K562 (cell line): ENCODE results near the gene GLTP. TPM values are rescaled to one million over a fixed set of nuclear protein-coding genes. Genes with fewer than 3 reads are reported as not detected.

ENCODE experiments used
- ATAC-seq: fragments of 200-7000 bp; cut with Tn5 transposase; 3 replicates; pipeline ENCODE4 v1.9.1; 2020; ENCODE audit warnings: moderate library complexity
- BruUV-seq: library from RNA; stranded (reverse); fragments of 400-500 nt; replicated peaks from 2 replicates; lab custom pipeline; 2021; lab: Mats Ljungman, UMichigan
- CTCF ChIA-PET: fragments of 300-600 bp; formaldehyde crosslinking; extraction: SDS; loops from one replicate; lab custom pipeline; 2021; ENCODE audit warnings: low intra/inter-chr PET ratio; lab: Yijun Ruan, JAX
- POLR2A ChIA-PET: fragments of 300-600, 350-650 bp; sonication (Branson Sonifier 250); formaldehyde crosslinking; extraction: SDS; loops from one replicate; lab custom pipeline; 2021; ENCODE audit warnings: antibody characterized with exemption, inconsistent platforms; lab: Yijun Ruan, JAX
- DNase-seq, 4 experiments: peaks; one replicate each; pipeline versions ENCODE4 v3.0.0 to v3.0.0-alpha.2; 2011 to 2018; ENCODE audit warnings: low spot score in 3 of 4, mixed read lengths in 3 of 4; ENCODE audit errors: extremely low read depth in 1 of 4
- FAIRE-seq: peaks from 2 replicates; lab custom pipeline; 2011; peaks lifted over from hg19 to GRCh38; lab: Jason Lieb, UNC
- H2AFZ ChIP-seq: 2 replicates; pipeline ENCODE4 v1.6.0; 2011; ENCODE audit warnings: low read depth, low read length, control low read depth, inconsistent platforms
- H3K27ac ChIP-seq: fragments of 200-600 bp; 3 replicates; pipeline ENCODE4 v1.8.0; 2011; ENCODE audit warnings: low read depth, mild to moderate bottlenecking, control low read depth, inconsistent platforms, low read length, moderate library complexity, mixed read lengths; ENCODE audit errors: extremely low read depth
- H3K27me3 ChIP-seq, 2 experiments: fragments of 300-600 bp in 1 of 2; 2 replicates in 1 of 2; 3 replicates in 1 of 2; pipeline versions ENCODE4 v1.6.0 to v1.8.0; 2011; ENCODE audit warnings: inconsistent platforms in 2 of 2, low read length in 2 of 2, mild to moderate bottlenecking in 1 of 2, mixed read lengths in 1 of 2, moderate library complexity in 1 of 2; ENCODE audit not compliant: control insufficient read depth in 2 of 2, insufficient read depth in 2 of 2
- H3K36me3 ChIP-seq: fragments of 300-600 bp; 3 replicates; pipeline ENCODE4 v1.8.0; 2011; ENCODE audit warnings: mild to moderate bottlenecking, low read length, inconsistent platforms; ENCODE audit not compliant: control insufficient read depth, insufficient read depth
- H3K4me1 ChIP-seq, 2 experiments: fragments of 200-600 bp in 1 of 2; replicated peaks in 1 of 2; 2 replicates in 1 of 2; 3 replicates in 1 of 2; pipeline versions ENCODE4 v1.5.1 to v1.8.0; 2011; ENCODE audit warnings: inconsistent platforms in 2 of 2, low read length in 2 of 2, mild to moderate bottlenecking in 1 of 2, mixed read lengths in 1 of 2, moderate library complexity in 1 of 2; ENCODE audit not compliant: control insufficient read depth in 2 of 2, insufficient read depth in 2 of 2
- H3K4me2 ChIP-seq: 2 replicates; pipeline ENCODE4 v1.6.1; 2011; ENCODE audit warnings: low read length, control low read depth, inconsistent platforms, mixed read lengths; ENCODE audit not compliant: insufficient read depth
- H3K4me3 ChIP-seq: fragments of 200-600 bp; sonication (generic), shearing (Covaris generic); 2 replicates; pipeline ENCODE4 v1.5.1; 2016; ENCODE audit warnings: control low read depth, inconsistent platforms
- H3K79me2 ChIP-seq: fragments of 200-600 bp; 3 replicates; pipeline ENCODE4 v1.8.0; 2011; ENCODE audit warnings: low read length, inconsistent platforms; ENCODE audit not compliant: control insufficient read depth, insufficient read depth
- H3K9ac ChIP-seq, 2 experiments: 2 replicates each; pipeline versions ENCODE4 v1.6.0 to v1.6.1; 2011; ENCODE audit warnings: low read depth in 2 of 2, low read length in 2 of 2, control low read depth in 1 of 2, inconsistent platforms in 1 of 2, mild to moderate bottlenecking in 1 of 2, mixed read lengths in 1 of 2; ENCODE audit not compliant: insufficient read depth in 1 of 2
- H3K9me1 ChIP-seq: one replicate; pipeline ENCODE4 v1.6.0; 2011; ENCODE audit warnings: inconsistent platforms, mild to moderate bottlenecking, low read length, moderate library complexity; ENCODE audit not compliant: control insufficient read depth, insufficient read depth
- H3K9me3 ChIP-seq: replicated peaks from 2 replicates; pipeline ENCODE4 v1.5.1; 2011; ENCODE audit warnings: low read depth, low read length, inconsistent platforms; ENCODE audit not compliant: control insufficient read depth, insufficient read depth
- H4K20me1 ChIP-seq: replicated peaks from 2 replicates; pipeline ENCODE4 v1.6.1; 2011; ENCODE audit warnings: low read length, inconsistent platforms, mixed read lengths; ENCODE audit not compliant: control insufficient read depth, insufficient read depth
- FOSL1 ChIP-seq: fragments of 200-800 bp; sonication (Bioruptor generic); conservative IDR thresholded peaks from 2 replicates; pipeline ENCODE4 v1.6.1; 2016; ENCODE audit warnings: missing genetic modification characterization, missing compliant biosample characterization
- HNRNPL ChIP-seq: fragments of 200-400 bp; formaldehyde crosslinking; IDR thresholded peaks from 2 replicates; pipeline ENCODE4 v1.6.1; 2017; ENCODE audit warnings: low read depth, mild to moderate bottlenecking, low read length
- KDM1A ChIP-seq, 2 experiments: fragments of 450-650 bp; IDR thresholded peaks; 2 replicates each; pipeline ENCODE4 v1.6.1; 2016; ENCODE audit warnings: mild to moderate bottlenecking in 2 of 2
- NFATC3 ChIP-seq: fragments of 450-650 bp; IDR thresholded peaks from 2 replicates; pipeline ENCODE4 v1.6.1; 2017; ENCODE audit warnings: mild to moderate bottlenecking
- RFX5 ChIP-seq: IDR thresholded peaks from 2 replicates; pipeline ENCODE4 v1.6.1; 2011; ENCODE audit warnings: low read depth, mild to moderate bottlenecking, improper control_type of control experiment, low read length
- WGBS: fragments of 100-300 bp; shearing (Covaris generic); methylation state at CpG from one replicate; pipeline ENCODE4 v1.1.6; 2016; ENCODE audit warnings: low coverage, mixed read lengths; ENCODE audit not compliant: insufficient coverage; ENCODE audit errors: missing lambda C conversion rate; 5-methylcytosine and 5-hydroxymethylcytosine counted together
- in situ Hi-C: fragments of 300-500 bp; cut with MboI; formaldehyde crosslinking; loops from 4 replicates; pipeline ENCODE4 v1.15.0; 2018; ENCODE audit warnings: inconsistent platforms, mixed read lengths
- intact Hi-C: fragments of 100-400 bp; cut with micrococcal nuclease; formaldehyde crosslinking; loops from 2 replicates; pipeline ENCODE4 v1.14.2; 2022
- polyA plus RNA-seq, 8 experiments: library from polyadenylated mRNA; depleted of rRNA in 4 of 8; stranded (reverse) in 5 of 8; unstranded in 3 of 8; fragments of >200 nt; fragmentation: Nextera tagmentation in 2 of 8; fragmentation: Illumina TruSeq in 1 of 8; extraction: Ambion mirVana in 2 of 8; extraction: Trizol in 1 of 8; gene quantifications; 2 replicates each; pipeline versions ENCODE4 v1.2.1 to v1.2.3, GENCODE V29; 2011 to 2014; ENCODE audit warnings: inconsistent platforms in 1 of 8, missing spikeins in 1 of 8
- total RNA-seq, 7 experiments: library from RNA; depleted of rRNA in 6 of 7; stranded (reverse); fragments of >200 nt in 6 of 7; fragmentation: Illumina TruSeq in 2 of 7; extraction: Trizol in 2 of 7; gene quantifications; 2 replicates each; pipeline versions ENCODE4 v1.2.1 to v1.2.3, GENCODE V29; 2011 to 2021; ENCODE audit warnings: low replicate concordance in 1 of 7
- TF ChIP-seq, protein P1 (sequence below): sonication (generic); formaldehyde crosslinking; IDR thresholded peaks from 2 replicates; pipeline ENCODE4 v1.8.1; 2023; ENCODE audit warnings: mild to moderate bottlenecking, missing genetic modification reagents

Gene GLTP
- total and polyA plus RNA-seq, 9 of the 15 experiments (the other 6 are each of a cell fraction or from before 2014, with no cell fraction given), result 4.4 to 8.3 (median 6.1) TPM

GRCh38 chr12:109923038-109923437, 42.7 kb upstream of the GLTP start:
- 31% methylated on average over 4 of the region's 5 CpGs for WGBS
- POLR2A ChIA-PET, result no interaction called here
- Histone ChIP-seq H3K4me3 (no peak overlapping the region), H2AFZ (no peak overlapping the region), H3K4me2 (no peak overlapping the region), H3K9me3 (no peaks in the 10 kb centered on the region), H3K4me1 (peaks cover 0 to 18% of the 10 kb centered on the region in 2 experiments; a peak in 3 of 5 replicates), H3K27me3 (no peaks in the 10 kb centered on the region), H4K20me1 (no peaks in the 10 kb centered on the region), H3K79me2 (no peaks in the 10 kb centered on the region), H3K27ac (no peak overlapping the region), H3K36me3 (peaks cover 16% of the 10 kb centered on the region; the same call in 2 of the 3 replicates), H3K9me1 (no peaks in the 10 kb centered on the region), H3K9ac (no peak overlapping the region)
- FAIRE-seq (no peak), ATAC-seq (no peak), DNase-seq (no peak)
- TF ChIP-seq HNRNPL (no peak), NFATC3 (no peak), KDM1A (IDR thresholded peaks at IDR 0.05) (no peak), FOSL1 (no peak), RFX5 (no peak)
- TF ChIP-seq, protein P1, sequence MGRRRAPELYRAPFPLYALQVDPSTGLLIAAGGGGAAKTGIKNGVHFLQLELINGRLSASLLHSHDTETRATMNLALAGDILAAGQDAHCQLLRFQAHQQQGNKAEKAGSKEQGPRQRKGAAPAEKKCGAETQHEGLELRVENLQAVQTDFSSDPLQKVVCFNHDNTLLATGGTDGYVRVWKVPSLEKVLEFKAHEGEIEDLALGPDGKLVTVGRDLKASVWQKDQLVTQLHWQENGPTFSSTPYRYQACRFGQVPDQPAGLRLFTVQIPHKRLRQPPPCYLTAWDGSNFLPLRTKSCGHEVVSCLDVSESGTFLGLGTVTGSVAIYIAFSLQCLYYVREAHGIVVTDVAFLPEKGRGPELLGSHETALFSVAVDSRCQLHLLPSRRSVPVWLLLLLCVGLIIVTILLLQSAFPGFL (CRISPR knock-in tag), result no peak
- CTCF ChIA-PET, result no interaction called here
- BruUV-seq, result no TSS peak
- in situ Hi-C loops, result no loop called here
- intact Hi-C loops, result no loop called here
